SK-N-SH (cell line): ENCODE results near the gene TRANK1.

Experiments
- CTCF ChIP-seq: fragments of 200-600 bp; sonication (generic); IDR thresholded peaks from 2 replicates; pipeline ENCODE4 v1.6.1; 2017; ENCODE audit warnings: antibody characterized with exemption, mild to moderate bottlenecking, moderate library complexity
- EP300 ChIP-seq, 2 experiments: IDR thresholded peaks; 2 replicates each; pipeline versions ENCODE4 v1.4.0 to v1.6.1; 2012; ENCODE audit warnings: borderline replicate concordance in 1 of 2, low read depth in 1 of 2, low read length in 1 of 2
- FOXJ3 ChIP-seq: sonication (generic); formaldehyde crosslinking; IDR thresholded peaks from 2 replicates; pipeline ENCODE4 v1.5.1; 2020; ENCODE audit warnings: mild to moderate bottlenecking, missing genetic modification reagents
- FOXM1 ChIP-seq: IDR thresholded peaks from 2 replicates; pipeline ENCODE4 v1.4.0; 2012; ENCODE audit warnings: low read depth, mild to moderate bottlenecking

GRCh38 chr3:36991147-36991546 lies 46.3 kb upstream of the TRANK1 start:
- TF ChIP-seq CTCF: no peak
- TF ChIP-seq FOXJ3 (CRISPR knock-in tag): no peak
- TF ChIP-seq FOXM1: no peak
- TF ChIP-seq EP300 (IDR thresholded peaks at IDR 0.05; ENCODE audit: borderline replicate concordance in 1 of 2, low read depth in 1 of 2, low read length in 1 of 2): no peak
